GM12878 (cell line): ENCODE results near the gene CCNC. TPM values are rescaled to one million over a fixed set of nuclear protein-coding genes. Genes with fewer than 3 reads are reported as not detected.

Source experiments
- ATAC-seq: fragments of 200-7000 bp; cut with Tn5 transposase; 3 replicates; pipeline ENCODE4 v1.9.1; 2020; ENCODE audit warnings: mild to moderate bottlenecking, moderate library complexity
- BruUV-seq: library from RNA; stranded (reverse); fragments of 400-500 nt; replicated peaks from 2 replicates; lab custom pipeline; 2021; lab: Mats Ljungman, UMichigan
- CTCF ChIA-PET: fragments of 300-600 bp; sonication (Branson Sonifier 250); formaldehyde crosslinking; extraction: SDS; loops from one replicate; lab custom pipeline; 2021; ENCODE audit warnings: inconsistent platforms; lab: Yijun Ruan, JAX
- POLR2A ChIA-PET: fragments of 350-600 bp; formaldehyde crosslinking; extraction: SDS; loops from one replicate; lab custom pipeline; 2021; ENCODE audit warnings: inconsistent platforms; lab: Charles Lee
- RAD21 ChIA-PET: fragments of 300-600 bp; sonication (Branson Sonifier 250); formaldehyde crosslinking; loops from one replicate; lab custom pipeline; 2023; ENCODE audit warnings: antibody characterized with exemption; ENCODE audit not compliant: unreplicated experiment; lab: Charles Lee
- SMC1A ChIA-PET: fragments of 300-600 bp; sonication (Branson Sonifier 250); formaldehyde crosslinking; loops from one replicate; lab custom pipeline; 2023; ENCODE audit not compliant: unreplicated experiment, uncharacterized antibody; lab: Charles Lee
- DNase-seq: peaks from one replicate; pipeline ENCODE4 v3.0.0-alpha.2; 2011; ENCODE audit warnings: low read depth, low spot score
- FAIRE-seq: peaks from 3 replicates; lab custom pipeline; 2011; peaks lifted over from hg19 to GRCh38; lab: Jason Lieb, UNC
- H2AFZ ChIP-seq: 2 replicates; pipeline ENCODE4 v1.6.0; 2011; ENCODE audit warnings: low read depth, low read length, control low read depth; ENCODE audit not compliant: control insufficient read depth
- H3K27ac ChIP-seq: 2 replicates; pipeline ENCODE4 v1.5.1; 2011; ENCODE audit warnings: control low read depth; ENCODE audit not compliant: control insufficient read depth, insufficient read depth
- H3K27me3 ChIP-seq, 2 experiments: replicated peaks in 1 of 2; 2 replicates each; pipeline versions ENCODE4 v1.6.0 to v1.6.1; 2011; ENCODE audit warnings: low read length in 1 of 2; ENCODE audit not compliant: control insufficient read depth in 2 of 2, insufficient read depth in 2 of 2
- H3K36me3 ChIP-seq, 2 experiments: 2 replicates each; pipeline ENCODE4 v1.5.1; 2011; ENCODE audit warnings: low read length in 1 of 2; ENCODE audit not compliant: control insufficient read depth in 2 of 2, insufficient read depth in 2 of 2
- H3K4me1 ChIP-seq: 2 replicates; pipeline ENCODE4 v1.6.1; 2011; ENCODE audit warnings: mild to moderate bottlenecking, low read length, moderate library complexity, mixed read lengths; ENCODE audit not compliant: control insufficient read depth, insufficient read depth
- H3K4me2 ChIP-seq: 2 replicates; pipeline ENCODE4 v1.6.0; 2011; ENCODE audit warnings: control low read depth; ENCODE audit not compliant: control insufficient read depth, insufficient read depth
- H3K4me3 ChIP-seq: fragments of 200-600 bp; sonication (generic); 2 replicates; pipeline ENCODE4 v1.5.1; 2016
- H3K79me2 ChIP-seq: 2 replicates; pipeline ENCODE4 v1.6.0; 2011; ENCODE audit warnings: low read length; ENCODE audit not compliant: control insufficient read depth, insufficient read depth
- H3K9ac ChIP-seq: 2 replicates; pipeline ENCODE4 v1.8.0; 2011; ENCODE audit warnings: low read length, control low read depth, mixed read lengths; ENCODE audit not compliant: control insufficient read depth, insufficient read depth
- H3K9me3 ChIP-seq: replicated peaks from 3 replicates; pipeline ENCODE4 v1.5.1; 2011; ENCODE audit warnings: mild to moderate bottlenecking, low read length; ENCODE audit not compliant: control insufficient read depth, insufficient read depth
- H4K20me1 ChIP-seq: 2 replicates; pipeline ENCODE4 v1.6.0; 2011; ENCODE audit not compliant: control insufficient read depth, insufficient read depth
- CHD1 ChIP-seq: IDR thresholded peaks from 2 replicates; pipeline ENCODE4 v1.6.1; 2012; ENCODE audit warnings: low read depth, low read length, improper control_type of control experiment
- CREM ChIP-seq: IDR thresholded peaks from 2 replicates; pipeline ENCODE4 v1.6.1; 2014; ENCODE audit warnings: antibody characterized with exemption, low read depth
- CUX1 ChIP-seq: IDR thresholded peaks from 2 replicates; pipeline ENCODE4 v1.6.1; 2012; ENCODE audit warnings: improper control_type of control experiment, low read depth, low read length; ENCODE audit not compliant: insufficient replicate concordance
- TAF1 ChIP-seq: IDR thresholded peaks from 2 replicates; pipeline ENCODE4 v1.6.1; 2011; ENCODE audit warnings: mild to moderate bottlenecking, low read depth, low read length, borderline replicate concordance
- YBX1 ChIP-seq: fragments of 450-650 bp; IDR thresholded peaks from 2 replicates; pipeline ENCODE4 v1.6.1; 2016; ENCODE audit warnings: antibody characterized with exemption
- ZBTB40 ChIP-seq: fragments of 450-650 bp; IDR thresholded peaks from 2 replicates; pipeline ENCODE4 v1.6.1; 2016; ENCODE audit warnings: mild to moderate bottlenecking, moderate library complexity, borderline replicate concordance
- WGBS: methylation state at CpG from one replicate; pipeline ENCODE4 v1.1.6; 2016; ENCODE audit warnings: low lambda C conversion rate; ENCODE audit not compliant: insufficient replicate concordance, insufficient coverage; ENCODE audit errors: missing lambda C conversion rate; 5-methylcytosine and 5-hydroxymethylcytosine counted together
- in situ Hi-C: fragments of 300-500 bp; cut with MboI; formaldehyde crosslinking; loops from 9 replicates; pipeline ENCODE4 v1.14.3; 2018; ENCODE audit warnings: mixed read lengths
- intact Hi-C: fragments of 100-400 bp; cut with micrococcal nuclease; formaldehyde crosslinking; loops from one replicate; pipeline ENCODE4 v1.14.2; 2022; ENCODE audit not compliant: unreplicated experiment
- polyA plus RNA-seq, 11 experiments: library from polyadenylated mRNA; depleted of rRNA in 4 of 11; unstranded in 6 of 11; stranded (reverse) in 5 of 11; fragments of >200 nt; fragmentation: Nextera tagmentation in 4 of 11; fragmentation: Illumina TruSeq in 1 of 11; extraction: Ambion mirVana in 4 of 11; extraction: Trizol in 1 of 11; gene quantifications; 1 replicate in 1 of 11; 2 replicates in 10 of 11; pipeline versions ENCODE4 v1.2.1 to v1.2.3, GENCODE V29; 2011 to 2016; ENCODE audit warnings: inconsistent platforms in 2 of 11, missing spikeins in 2 of 11, low read depth in 1 of 11
- total RNA-seq, 4 experiments: library from RNA; depleted of rRNA in 3 of 4; stranded (reverse); fragments of >200 nt in 3 of 4; fragmentation: Illumina TruSeq in 1 of 4; extraction: Trizol in 1 of 4; gene quantifications; 2 replicates each; pipeline versions ENCODE4 v1.2.1 to v1.2.3, GENCODE V29; 2013 to 2021
- TF ChIP-seq, protein P1 (sequence below): IDR thresholded peaks from 2 replicates; pipeline ENCODE4 v1.6.1; 2012; ENCODE audit warnings: low read depth, low read length, improper control_type of control experiment
- TF ChIP-seq, protein P2 (sequence below): fragments of 450-650 bp; formaldehyde crosslinking; IDR thresholded peaks from 2 replicates; pipeline ENCODE4 v1.5.0; 2022; ENCODE audit warnings: mild to moderate bottlenecking, missing genetic modification characterization

Gene CCNC
- total and polyA plus RNA-seq, 10 of the 15 experiments (the other 5 are each of a cell fraction or from before 2014, with no cell fraction given): 68.5 to 168 (median 99.4) TPM

GRCh38 chr6:99530627-99531026 is 37.8 kb downstream of the CCNC start (continued):
- TF ChIP-seq CUX1: no peak
- TF ChIP-seq, all 136 proteins: peak for 0

DNA sequence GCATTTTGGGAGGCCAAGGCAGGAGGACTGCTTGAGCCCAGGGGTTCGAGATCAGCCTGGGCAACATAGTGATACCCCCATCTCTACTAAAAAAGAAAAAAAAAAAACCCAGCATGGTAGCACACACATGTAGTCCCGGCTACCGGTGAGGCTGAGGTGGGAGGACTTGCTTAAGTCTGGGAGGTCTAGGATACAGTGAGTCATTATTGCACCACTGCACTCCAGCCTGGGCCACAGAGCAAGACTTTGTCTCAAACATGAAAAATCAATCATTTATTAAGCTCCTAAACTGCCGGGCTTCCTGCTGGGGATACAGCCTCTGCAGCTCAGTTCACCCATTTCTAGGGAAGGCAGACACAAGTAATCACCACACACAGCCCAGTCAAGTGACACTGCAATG is 45.9 kb downstream of the CCNC start:
- POLR2A ChIA-PET: interaction anchor here (1.8 to 4.1 kb wide), 6 partner anchors 8 to 97 kb away, joined by 4 to 25 read pairs (median 10); partner anchors contain the start of gene CCNC
- TF ChIP-seq CHD1 (no peak), ZBTB40 (no peak), CREM (no peak), YBX1 (no peak), TAF1 (no peak)
- TF ChIP-seq, protein P1, sequence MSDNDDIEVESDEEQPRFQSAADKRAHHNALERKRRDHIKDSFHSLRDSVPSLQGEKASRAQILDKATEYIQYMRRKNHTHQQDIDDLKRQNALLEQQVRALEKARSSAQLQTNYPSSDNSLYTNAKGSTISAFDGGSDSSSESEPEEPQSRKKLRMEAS: no peak
- TF ChIP-seq, protein P2, sequence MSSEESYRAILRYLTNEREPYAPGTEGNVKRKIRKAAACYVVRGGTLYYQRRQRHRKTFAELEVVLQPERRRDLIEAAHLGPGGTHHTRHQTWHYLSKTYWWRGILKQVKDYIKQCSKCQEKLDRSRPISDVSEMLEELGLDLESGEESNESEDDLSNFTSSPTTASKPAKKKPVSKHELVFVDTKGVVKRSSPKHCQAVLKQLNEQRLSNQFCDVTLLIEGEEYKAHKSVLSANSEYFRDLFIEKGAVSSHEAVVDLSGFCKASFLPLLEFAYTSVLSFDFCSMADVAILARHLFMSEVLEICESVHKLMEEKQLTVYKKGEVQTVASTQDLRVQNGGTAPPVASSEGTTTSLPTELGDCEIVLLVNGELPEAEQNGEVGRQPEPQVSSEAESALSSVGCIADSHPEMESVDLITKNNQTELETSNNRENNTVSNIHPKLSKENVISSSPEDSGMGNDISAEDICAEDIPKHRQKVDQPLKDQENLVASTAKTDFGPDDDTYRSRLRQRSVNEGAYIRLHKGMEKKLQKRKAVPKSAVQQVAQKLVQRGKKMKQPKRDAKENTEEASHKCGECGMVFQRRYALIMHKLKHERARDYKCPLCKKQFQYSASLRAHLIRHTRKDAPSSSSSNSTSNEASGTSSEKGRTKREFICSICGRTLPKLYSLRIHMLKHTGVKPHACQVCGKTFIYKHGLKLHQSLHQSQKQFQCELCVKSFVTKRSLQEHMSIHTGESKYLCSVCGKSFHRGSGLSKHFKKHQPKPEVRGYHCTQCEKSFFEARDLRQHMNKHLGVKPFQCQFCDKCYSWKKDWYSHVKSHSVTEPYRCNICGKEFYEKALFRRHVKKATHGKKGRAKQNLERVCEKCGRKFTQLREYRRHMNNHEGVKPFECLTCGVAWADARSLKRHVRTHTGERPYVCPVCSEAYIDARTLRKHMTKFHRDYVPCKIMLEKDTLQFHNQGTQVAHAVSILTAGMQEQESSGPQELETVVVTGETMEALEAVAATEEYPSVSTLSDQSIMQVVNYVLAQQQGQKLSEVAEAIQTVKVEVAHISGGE (CRISPR knock-in tag): no peak

More for the DNA sequence above, 45.9 kb downstream of the CCNC start:
- in situ Hi-C loops: no loop called here
- H3K9ac ChIP-seq: no peak overlapping the region
- no peaks in the 10 kb centered on the region for H4K20me1 ChIP-seq
- no peak for DNase-seq
- H3K4me2 ChIP-seq: peak overlapping the region; percentile 2; the same call in 1 of the 2 replicates
- intact Hi-C loops: no loop called here
- H3K9me3 ChIP-seq: no peaks in the 10 kb centered on the region
- H3K27me3 ChIP-seq: no peaks in the 10 kb centered on the region
- H2AFZ ChIP-seq: no peak overlapping the region
- 86% methylated on average over 4 of the region's 4 CpGs for WGBS
- no peak for FAIRE-seq
- H3K4me1 ChIP-seq: no peaks in the 10 kb centered on the region
- ChIA-PET RAD21 (interaction anchor here (2.0 kb wide), 1 partner anchor 38 kb away, joined by 7 read pairs; no protein-coding TSS in a partner anchor), CTCF (interaction anchor here (1.0 to 1.6 kb wide), 7 partner anchors 11 to 223 kb away, joined by 3 to 5 read pairs (median 4); no protein-coding TSS in a partner anchor), SMC1A (interaction anchor here (0.8 to 2.3 kb wide), 7 partner anchors 8 to 88 kb away, joined by 3 to 8 read pairs (median 4); no protein-coding TSS in a partner anchor)
- no peak overlapping the region for H3K27ac ChIP-seq
- no peak overlapping the region for H3K4me3 ChIP-seq
- peaks cover 3% of the 10 kb centered on the region; the same call in 1 of the 2 replicates for H3K79me2 ChIP-seq
- no TSS peak for BruUV-seq
- ATAC-seq: no peak
- no peaks in the 10 kb centered on the region for H3K36me3 ChIP-seq
